Measurements from ENCODE around the gene IL33.

Gene IL33

GRCh38 chr9:6305954-6306563 is 90.5 kb downstream of the IL33 start:
- DNase-seq (ENCODE audit: low spot score), result peak; percentile 5
